ENCODE results near the gene DCT.

The DCT gene

GRCh38 chr13:94417294-94417693 lies 62.2 kb downstream of the DCT start:
- Histone ChIP-seq H3K27me3 (ENCODE audit: control insufficient read depth in 1 of 2, insufficient read depth in 2 of 2, low read length in 2 of 2) (no peaks in the 10 kb centered on the region), H3K4me3 (ENCODE audit: low read length in 2 of 2) (no peak overlapping the region), H3K4me1 (ENCODE audit: control insufficient read depth, insufficient read depth, low read length) (no peaks in the 10 kb centered on the region), H3K9me3 (ENCODE audit: control insufficient read depth in 2 of 2, low read length in 2 of 2) (peaks cover 0 to 4% of the 10 kb centered on the region in 2 donors), H3K9ac (ENCODE audit: low read length in 2 of 2) (no peak overlapping the region), H3K27ac (ENCODE audit: low read length) (no peak overlapping the region), H3K36me3 (ENCODE audit: control insufficient read depth in 2 of 2, insufficient read depth in 2 of 2, low read length in 2 of 2) (no peaks in the 10 kb centered on the region)

GRCh38 chr13:94416454-94417080 lies 62.9 kb downstream of the DCT start:
- Histone ChIP-seq H3K27ac (ENCODE audit: low read length) (no peak overlapping the region), H3K27me3 (ENCODE audit: control insufficient read depth in 1 of 2, insufficient read depth in 2 of 2, low read length in 2 of 2) (no peaks in the 10 kb centered on the region), H3K9ac (ENCODE audit: low read length in 2 of 2) (no peak overlapping the region), H3K36me3 (ENCODE audit: control insufficient read depth in 2 of 2, insufficient read depth in 2 of 2, low read length in 2 of 2) (no peaks in the 10 kb centered on the region), H3K4me3 (ENCODE audit: low read length in 2 of 2) (no peak overlapping the region), H3K4me1 (ENCODE audit: control insufficient read depth, insufficient read depth, low read length) (no peaks in the 10 kb centered on the region), H3K9me3 (ENCODE audit: control insufficient read depth in 2 of 2, low read length in 2 of 2) (peaks cover 0 to 4% of the 10 kb centered on the region in 2 donors)

- Histone ChIP-seq H3K9me3 (ENCODE audit: control insufficient read depth in 2 of 2, low read length in 2 of 2) (no peaks in the 10 kb centered on the region), H3K9ac (ENCODE audit: low read length in 2 of 2) (no peak overlapping the region), H3K4me3 (ENCODE audit: low read length in 2 of 2) (peak overlapping the region in 1 of 2 donors; percentile 41), H3K27ac (ENCODE audit: low read length) (no peak overlapping the region), H3K4me1 (ENCODE audit: control insufficient read depth, insufficient read depth, low read length) (no peaks in the 10 kb centered on the region), H3K36me3 (ENCODE audit: control insufficient read depth in 2 of 2, insufficient read depth in 2 of 2, low read length in 2 of 2) (no peaks in the 10 kb centered on the region), H3K27me3 (ENCODE audit: control insufficient read depth in 1 of 2, insufficient read depth in 2 of 2, low read length in 2 of 2) (no peaks in the 10 kb centered on the region)
These were observed 63.8 kb downstream of the DCT start for GRCh38 chr13:94415500-94416237.

GRCh38 chr13:94414708-94415107 lies 64.8 kb downstream of the DCT start:
- H3K27me3 ChIP-seq (ENCODE audit: control insufficient read depth in 1 of 2, insufficient read depth in 2 of 2, low read length in 2 of 2) = no peaks in the 10 kb centered on the region
- no peaks in the 10 kb centered on the region for H3K36me3 ChIP-seq (ENCODE audit: control insufficient read depth in 2 of 2, insufficient read depth in 2 of 2, low read length in 2 of 2)
- no peak overlapping the region for H3K4me3 ChIP-seq (ENCODE audit: low read length in 2 of 2)
- H3K27ac ChIP-seq (ENCODE audit: low read length) = no peak overlapping the region
- no peaks in the 10 kb centered on the region for H3K4me1 ChIP-seq (ENCODE audit: control insufficient read depth, insufficient read depth, low read length)
- H3K9ac ChIP-seq (ENCODE audit: low read length in 2 of 2) = no peak overlapping the region
- no peaks in the 10 kb centered on the region for H3K9me3 ChIP-seq (ENCODE audit: control insufficient read depth in 2 of 2, low read length in 2 of 2)

GRCh38 chr13:94414141-94414540 lies 65.3 kb downstream of the DCT start:
- Histone ChIP-seq H3K4me1 (ENCODE audit: control insufficient read depth, insufficient read depth, low read length) (no peaks in the 10 kb centered on the region), H3K4me3 (ENCODE audit: low read length in 2 of 2) (no peak overlapping the region), H3K9ac (ENCODE audit: low read length in 2 of 2) (no peak overlapping the region), H3K27me3 (ENCODE audit: control insufficient read depth in 1 of 2, insufficient read depth in 2 of 2, low read length in 2 of 2) (no peaks in the 10 kb centered on the region), H3K36me3 (ENCODE audit: control insufficient read depth in 2 of 2, insufficient read depth in 2 of 2, low read length in 2 of 2) (no peaks in the 10 kb centered on the region), H3K9me3 (ENCODE audit: control insufficient read depth in 2 of 2, low read length in 2 of 2) (no peaks in the 10 kb centered on the region), H3K27ac (ENCODE audit: low read length) (no peak overlapping the region)

GRCh38 chr13:94413598-94413944 lies 65.9 kb downstream of the DCT start:
- no peaks in the 10 kb centered on the region for H3K27me3 ChIP-seq (ENCODE audit: control insufficient read depth in 1 of 2, insufficient read depth in 2 of 2, low read length in 2 of 2)
- no peak overlapping the region for H3K27ac ChIP-seq (ENCODE audit: low read length)
- H3K4me1 ChIP-seq (ENCODE audit: control insufficient read depth, insufficient read depth, low read length) = no peaks in the 10 kb centered on the region
- H3K36me3 ChIP-seq (ENCODE audit: control insufficient read depth in 2 of 2, insufficient read depth in 2 of 2, low read length in 2 of 2) = no peaks in the 10 kb centered on the region
- H3K9me3 ChIP-seq (ENCODE audit: control insufficient read depth in 2 of 2, low read length in 2 of 2) = no peaks in the 10 kb centered on the region
- H3K9ac ChIP-seq (ENCODE audit: low read length in 2 of 2) = no peak overlapping the region
- H3K4me3 ChIP-seq (ENCODE audit: low read length in 2 of 2) = no peak overlapping the region

- Histone ChIP-seq H3K27me3 (ENCODE audit: control insufficient read depth in 1 of 2, insufficient read depth in 2 of 2, low read length in 2 of 2) (no peaks in the 10 kb centered on the region), H3K9me3 (ENCODE audit: control insufficient read depth in 2 of 2, low read length in 2 of 2) (no peaks in the 10 kb centered on the region), H3K36me3 (ENCODE audit: control insufficient read depth in 2 of 2, insufficient read depth in 2 of 2, low read length in 2 of 2) (no peaks in the 10 kb centered on the region)
These were observed 66.4 kb downstream of the DCT start for GRCh38 chr13:94412870-94413597.

GRCh38 chr13:94411747-94412146 lies 67.7 kb downstream of the DCT start:
- Histone ChIP-seq H3K9me3 (ENCODE audit: control insufficient read depth in 2 of 2, low read length in 2 of 2) (no peaks in the 10 kb centered on the region), H3K36me3 (ENCODE audit: control insufficient read depth in 2 of 2, insufficient read depth in 2 of 2, low read length in 2 of 2) (no peaks in the 10 kb centered on the region), H3K4me1 (ENCODE audit: control insufficient read depth, insufficient read depth, low read length) (no peaks in the 10 kb centered on the region), H3K4me3 (ENCODE audit: low read length in 2 of 2) (no peak overlapping the region), H3K9ac (ENCODE audit: low read length in 2 of 2) (no peak overlapping the region), H3K27ac (ENCODE audit: low read length) (no peak overlapping the region), H3K27me3 (ENCODE audit: control insufficient read depth in 1 of 2, insufficient read depth in 2 of 2, low read length in 2 of 2) (no peaks in the 10 kb centered on the region)

More at GRCh38 chr13:94412870-94413597, 66.4 kb downstream of the DCT start:
- no peaks in the 10 kb centered on the region for H3K4me1 ChIP-seq (ENCODE audit: control insufficient read depth, insufficient read depth, low read length)
- no peak overlapping the region for H3K9ac ChIP-seq (ENCODE audit: low read length in 2 of 2)
- H3K27ac ChIP-seq (ENCODE audit: low read length) = no peak overlapping the region
- H3K4me3 ChIP-seq (ENCODE audit: low read length in 2 of 2) = no peak overlapping the region

- Histone ChIP-seq H3K4me1 (ENCODE audit: control insufficient read depth, insufficient read depth, low read length) (no peaks in the 10 kb centered on the region), H3K27me3 (ENCODE audit: control insufficient read depth in 1 of 2, insufficient read depth in 2 of 2, low read length in 2 of 2) (no peaks in the 10 kb centered on the region), H3K9me3 (ENCODE audit: control insufficient read depth in 2 of 2, low read length in 2 of 2) (no peaks in the 10 kb centered on the region), H3K36me3 (ENCODE audit: control insufficient read depth in 2 of 2, insufficient read depth in 2 of 2, low read length in 2 of 2) (no peaks in the 10 kb centered on the region), H3K27ac (ENCODE audit: low read length) (no peak overlapping the region), H3K9ac (ENCODE audit: low read length in 2 of 2) (no peak overlapping the region), H3K4me3 (ENCODE audit: low read length in 2 of 2) (no peak overlapping the region)
These were observed 71.0 kb downstream of the DCT start for GRCh38 chr13:94408314-94409036.

GRCh38 chr13:94400874-94401273 lies 78.6 kb downstream of the DCT start:
- peaks cover 0 to 3% of the 10 kb centered on the region in 2 donors for H3K36me3 ChIP-seq (ENCODE audit: control insufficient read depth in 2 of 2, insufficient read depth in 2 of 2, low read length in 2 of 2)
- H3K27ac ChIP-seq (ENCODE audit: low read length) = no peak overlapping the region
- no peak overlapping the region for H3K9ac ChIP-seq (ENCODE audit: low read length in 2 of 2)
- no peaks in the 10 kb centered on the region for H3K27me3 ChIP-seq (ENCODE audit: control insufficient read depth in 1 of 2, insufficient read depth in 2 of 2, low read length in 2 of 2)
- no peak overlapping the region for H3K4me3 ChIP-seq (ENCODE audit: low read length in 2 of 2)
- H3K4me1 ChIP-seq (ENCODE audit: control insufficient read depth, insufficient read depth, low read length) = no peaks in the 10 kb centered on the region
- H3K9me3 ChIP-seq (ENCODE audit: control insufficient read depth in 2 of 2, low read length in 2 of 2) = no peaks in the 10 kb centered on the region
